ENCODE results near the gene MCRIP1. TPM values are rescaled to one million over a fixed set of nuclear protein-coding genes. Genes with fewer than 3 reads are reported as not detected.

Gene MCRIP1
- total RNA-seq = 10 to 100 TPM; 45.7 to 94.4 TPM

GRCh38 chr17:81833160-81833920 lies at the start of gene MCRIP1:
Gene MCRIP1, minus strand, starts transcription at chr17:81833291. Its CDS starts 8,785 bp downstream, at chr17:81824506.
- peaks cover 15% of the 10 kb centered on the region for H3K36me3 Mint-ChIP-seq (ENCODE audit: low read depth)
- ATAC-seq (replicated peaks) = peak; percentile 79
- H3K27ac Mint-ChIP-seq = peak within 1 kb of the TSS; percentile 99
- peak within 1 kb of the TSS; percentile 100 for H3K4me3 Mint-ChIP-seq
- no peaks in the 10 kb centered on the region for H3K9me3 Mint-ChIP-seq
- H3K4me1 Mint-ChIP-seq = peaks cover 6% of the 10 kb centered on the region
- no peaks in the 10 kb centered on the region for H3K27me3 Mint-ChIP-seq

GRCh38 chr17:81879121-81879520 lies 46.0 kb upstream of the MCRIP1 start:
- H3K36me3 Mint-ChIP-seq (ENCODE audit: low read depth) = peaks cover 67% of the 10 kb centered on the region
- ATAC-seq (replicated peaks) = no peak
- H3K9me3 Mint-ChIP-seq = no peaks in the 10 kb centered on the region
- H3K27ac Mint-ChIP-seq = no peak overlapping the region
- no peaks in the 10 kb centered on the region for H3K27me3 Mint-ChIP-seq
- H3K4me3 Mint-ChIP-seq = no peak overlapping the region
- H3K4me1 Mint-ChIP-seq = no peaks in the 10 kb centered on the region

- H3K27ac Mint-ChIP-seq = no peak overlapping the region
- H3K4me3 Mint-ChIP-seq = no peak overlapping the region
- H3K4me1 Mint-ChIP-seq = no peaks in the 10 kb centered on the region
- peaks cover 59% of the 10 kb centered on the region for H3K36me3 Mint-ChIP-seq (ENCODE audit: low read depth)
- no peaks in the 10 kb centered on the region for H3K27me3 Mint-ChIP-seq
- no peaks in the 10 kb centered on the region for H3K9me3 Mint-ChIP-seq
- ATAC-seq (replicated peaks) = no peak
Measured at GRCh38 chr17:81878294-81878693, 45.2 kb upstream of the MCRIP1 start.

GRCh38 chr17:81877569-81877968 lies 44.5 kb upstream of the MCRIP1 start:
- H3K9me3 Mint-ChIP-seq = no peaks in the 10 kb centered on the region
- no peak overlapping the region for H3K4me3 Mint-ChIP-seq
- H3K36me3 Mint-ChIP-seq (ENCODE audit: low read depth) = peaks cover 58% of the 10 kb centered on the region
- H3K27ac Mint-ChIP-seq = no peak overlapping the region
- no peak for ATAC-seq (replicated peaks)
- no peaks in the 10 kb centered on the region for H3K27me3 Mint-ChIP-seq
- peaks cover 5% of the 10 kb centered on the region for H3K4me1 Mint-ChIP-seq

GRCh38 chr17:81871387-81872230 lies 38.5 kb upstream of the MCRIP1 start:
- peaks cover 5% of the 10 kb centered on the region for H3K4me1 Mint-ChIP-seq
- peak; percentile 11 for ATAC-seq (replicated peaks)
- peak overlapping the region; percentile 91 for H3K27ac Mint-ChIP-seq
- H3K9me3 Mint-ChIP-seq = no peaks in the 10 kb centered on the region
- peaks cover 59% of the 10 kb centered on the region for H3K36me3 Mint-ChIP-seq (ENCODE audit: low read depth)
- peak overlapping the region; percentile 83 for H3K4me3 Mint-ChIP-seq
- no peaks in the 10 kb centered on the region for H3K27me3 Mint-ChIP-seq

- Mint-ChIP-seq H3K27ac (peak within 1 kb of the TSS; percentile 92), H3K27me3 (no peaks in the 10 kb centered on the region)
Measured at GRCh38 chr17:81870981-81871386, 37.9 kb upstream of the MCRIP1 start, which contains the start of gene ARHGDIA. Gene ARHGDIA, minus strand, starts transcription at chr17:81871337. Its CDS starts 1,407 bp downstream, at chr17:81869930.

GRCh38 chr17:81870131-81870980 lies 37.3 kb upstream of the MCRIP1 start:
- H3K36me3 Mint-ChIP-seq (ENCODE audit: low read depth) = peaks cover 71% of the 10 kb centered on the region
- peak overlapping the region; percentile 92 for H3K27ac Mint-ChIP-seq

More at GRCh38 chr17:81870981-81871386, 37.9 kb upstream of the MCRIP1 start, which contains the start of gene ARHGDIA:
- peaks cover 65% of the 10 kb centered on the region for H3K36me3 Mint-ChIP-seq (ENCODE audit: low read depth)
- ATAC-seq (replicated peaks) = peak; percentile 68
- peaks cover 5% of the 10 kb centered on the region for H3K4me1 Mint-ChIP-seq
- no peaks in the 10 kb centered on the region for H3K9me3 Mint-ChIP-seq
- peak within 1 kb of the TSS; percentile 89 for H3K4me3 Mint-ChIP-seq

GRCh38 chr17:81869221-81870130 lies 36.4 kb upstream of the MCRIP1 start:
- H3K27ac Mint-ChIP-seq = peak overlapping the region; percentile 92
- peaks cover 5% of the 10 kb centered on the region for H3K4me1 Mint-ChIP-seq

More at GRCh38 chr17:81870131-81870980, 37.3 kb upstream of the MCRIP1 start:
- Mint-ChIP-seq H3K4me1 (peaks cover 5% of the 10 kb centered on the region), H3K4me3 (peak overlapping the region; percentile 89), H3K27me3 (no peaks in the 10 kb centered on the region), H3K9me3 (no peaks in the 10 kb centered on the region)
- ATAC-seq (replicated peaks) = peak; percentile 32

GRCh38 chr17:81868674-81869220 lies 35.7 kb upstream of the MCRIP1 start:
- ATAC-seq (replicated peaks) = no peak
- Mint-ChIP-seq H3K27me3 (no peaks in the 10 kb centered on the region), H3K4me1 (peaks cover 6% of the 10 kb centered on the region), H3K9me3 (no peaks in the 10 kb centered on the region), H3K27ac (peak overlapping the region; percentile 67), H3K36me3 (ENCODE audit: low read depth) (peaks cover 87% of the 10 kb centered on the region), H3K4me3 (peak overlapping the region; percentile 89)

More at GRCh38 chr17:81869221-81870130, 36.4 kb upstream of the MCRIP1 start:
- Mint-ChIP-seq H3K9me3 (no peaks in the 10 kb centered on the region), H3K27me3 (no peaks in the 10 kb centered on the region), H3K4me3 (peak overlapping the region; percentile 89), H3K36me3 (ENCODE audit: low read depth) (peaks cover 80% of the 10 kb centered on the region)
- no peak for ATAC-seq (replicated peaks)

- peak overlapping the region; percentile 89 for H3K4me3 Mint-ChIP-seq
Measured at GRCh38 chr17:81867991-81868673, 35.0 kb upstream of the MCRIP1 start.

GRCh38 chr17:81867170-81867990 lies 34.3 kb upstream of the MCRIP1 start:
- Mint-ChIP-seq H3K9me3 (no peaks in the 10 kb centered on the region), H3K27me3 (no peaks in the 10 kb centered on the region), H3K4me1 (peaks cover 12% of the 10 kb centered on the region), H3K27ac (peak overlapping the region; percentile 73), H3K36me3 (ENCODE audit: low read depth) (peaks cover 94% of the 10 kb centered on the region), H3K4me3 (peak overlapping the region; percentile 89)
- no peak for ATAC-seq (replicated peaks)

More at GRCh38 chr17:81867991-81868673, 35.0 kb upstream of the MCRIP1 start:
- Mint-ChIP-seq H3K27ac (peak overlapping the region; percentile 73), H3K4me1 (peaks cover 11% of the 10 kb centered on the region), H3K9me3 (no peaks in the 10 kb centered on the region), H3K27me3 (no peaks in the 10 kb centered on the region), H3K36me3 (ENCODE audit: low read depth) (peaks cover 93% of the 10 kb centered on the region)
- no peak for ATAC-seq (replicated peaks)
